HuH-7.5 (cell line): ENCODE data around the gene SND1.

Source experiments
- DNase-seq: peaks from one replicate; pipeline ENCODE4 v3.0.0; 2011; ENCODE audit warnings: low spot score

SND1 gene

DNA sequence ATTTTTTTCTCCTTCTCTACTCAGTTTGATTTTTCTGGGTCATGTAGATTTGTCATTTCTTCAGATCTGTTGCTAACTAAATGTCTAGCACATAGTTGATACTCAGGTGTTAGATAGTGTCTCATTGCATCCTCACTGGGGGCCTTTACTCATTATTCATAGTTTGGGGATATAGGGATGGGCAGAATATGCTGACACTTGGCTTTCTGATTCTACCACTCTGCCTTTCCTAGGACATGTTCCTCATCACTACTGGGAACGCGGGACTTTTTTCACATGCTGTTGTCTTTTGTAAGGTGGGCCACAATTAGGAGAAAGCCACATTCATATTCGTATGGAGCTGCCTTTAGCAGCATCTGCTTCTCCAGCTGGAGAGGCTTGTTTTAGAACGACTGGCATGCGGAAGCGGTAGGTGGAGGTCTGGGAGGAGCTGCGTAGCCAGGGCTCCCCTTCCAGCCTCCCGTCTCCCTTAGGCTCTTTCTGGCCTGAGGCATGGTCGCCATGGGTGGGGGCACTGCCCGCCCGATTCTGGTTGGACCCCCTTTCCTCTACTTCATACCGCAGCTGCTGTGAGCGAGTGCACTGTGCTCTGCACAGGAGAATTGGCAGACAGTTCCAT lies 78.8 kb downstream of the SND1 start:
- no peak for DNase-seq

DNA sequence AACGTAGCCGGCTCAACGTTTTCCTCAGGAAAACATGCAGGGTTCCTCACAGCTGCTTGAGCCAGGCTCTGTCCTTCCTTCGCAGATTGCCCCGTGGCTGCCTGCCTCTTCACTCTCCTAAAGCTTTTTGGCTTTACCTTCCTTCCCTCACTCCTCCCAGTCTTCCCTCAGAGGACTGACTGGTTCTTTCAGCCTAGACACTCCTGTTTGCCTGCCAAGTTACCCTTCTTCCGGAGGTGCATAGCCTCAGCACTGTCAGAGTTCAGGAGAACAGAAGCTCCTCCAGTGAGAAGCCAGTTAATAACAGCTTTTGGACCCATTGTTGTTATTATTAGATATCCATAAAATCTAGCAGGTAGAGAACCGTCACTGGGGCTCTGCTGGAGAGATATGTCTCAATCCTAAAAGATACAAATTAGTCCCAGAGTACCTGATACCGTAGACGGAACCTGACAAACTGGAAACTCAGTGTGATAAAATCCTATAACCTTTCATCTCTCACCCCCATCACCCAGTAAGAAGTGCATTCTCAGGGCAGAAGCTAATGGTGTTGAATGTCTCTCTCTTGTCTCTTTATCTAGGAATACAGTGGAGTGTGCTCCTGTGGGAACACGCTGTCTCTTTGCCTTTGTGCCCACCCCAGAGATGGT lies 79.6 kb downstream of the SND1 start:
- no peak for DNase-seq

DNA sequence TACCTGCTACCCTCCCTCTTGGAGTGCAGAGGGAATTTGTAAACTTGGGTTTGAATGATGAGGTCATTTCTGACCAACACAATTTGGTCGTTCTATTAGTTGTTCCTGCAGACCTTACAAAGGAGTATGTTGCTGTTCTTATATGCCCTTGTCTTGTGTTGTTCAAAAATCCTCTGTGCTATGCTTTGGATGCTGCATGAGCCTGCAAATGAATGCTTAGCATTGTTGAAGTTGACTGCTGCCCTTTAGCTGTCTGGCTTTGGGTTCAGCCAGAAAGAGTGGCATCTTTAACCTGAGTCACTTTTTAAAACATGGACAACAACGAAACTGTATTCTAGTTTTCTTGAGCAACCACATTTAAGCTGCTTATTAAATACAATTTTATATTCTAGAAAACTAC lies 80.3 kb downstream of the SND1 start:
- no peak for DNase-seq

DNA sequence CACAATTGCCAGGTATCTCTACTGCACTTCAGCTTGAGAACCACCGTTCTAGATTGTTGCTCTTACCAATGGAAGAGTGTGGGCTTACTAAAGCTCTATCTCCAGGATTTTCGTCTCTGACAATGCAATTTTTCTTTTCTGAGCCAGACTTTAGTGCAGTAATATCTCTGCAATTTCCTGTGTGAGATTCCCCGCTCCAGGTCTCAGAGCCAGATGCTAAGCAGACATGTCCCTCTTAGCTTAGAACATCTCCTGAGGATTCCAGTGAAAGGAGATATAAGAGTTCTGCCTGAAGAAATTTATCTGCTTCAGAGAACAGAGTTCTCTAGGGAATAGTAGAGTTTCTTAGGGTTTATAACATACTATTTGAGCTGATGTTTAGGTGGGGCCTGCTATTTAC lies 82.0 kb downstream of the SND1 start:
- DNase-seq = no peak

DNA sequence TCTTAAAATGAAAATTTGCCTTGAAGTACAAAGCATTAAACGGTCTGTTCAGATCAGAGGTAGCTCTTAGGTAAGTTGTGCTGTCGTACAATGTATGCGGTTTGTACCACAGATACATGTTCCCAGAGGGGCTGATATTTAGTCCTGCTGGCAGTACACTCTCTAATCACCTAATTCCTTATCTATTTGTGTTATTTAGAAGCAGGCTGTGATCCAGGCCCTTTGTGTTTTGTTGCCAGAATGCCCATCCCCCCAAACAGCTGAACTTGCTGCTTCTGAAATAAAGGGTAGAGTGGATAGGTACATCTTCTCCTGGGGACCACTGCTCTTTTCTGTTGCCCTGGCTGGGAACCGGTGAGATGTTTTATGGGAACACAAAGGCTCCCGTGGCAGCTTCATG lies 84.5 kb downstream of the SND1 start:
- no peak for DNase-seq

DNA sequence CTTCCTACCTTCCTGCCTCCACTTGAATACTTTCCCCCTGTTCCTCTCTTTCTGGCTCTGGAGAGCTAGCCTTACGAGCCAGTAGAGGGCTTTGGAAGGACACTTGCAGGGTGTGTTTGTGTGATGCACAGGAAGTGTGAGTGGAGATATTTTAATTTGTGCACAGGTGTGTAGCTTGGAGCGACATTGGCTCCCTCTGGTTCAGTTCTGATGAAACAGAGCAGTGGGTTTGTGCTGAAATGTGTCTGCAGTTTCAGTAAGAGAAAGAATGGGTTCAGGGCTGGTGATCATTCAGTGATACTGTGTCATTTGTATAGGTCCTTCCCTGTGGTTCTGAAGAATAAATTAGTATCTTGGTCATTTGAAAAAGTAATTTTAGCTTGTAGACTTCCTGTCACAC lies 86.9 kb downstream of the SND1 start:
- DNase-seq = no peak

DNA sequence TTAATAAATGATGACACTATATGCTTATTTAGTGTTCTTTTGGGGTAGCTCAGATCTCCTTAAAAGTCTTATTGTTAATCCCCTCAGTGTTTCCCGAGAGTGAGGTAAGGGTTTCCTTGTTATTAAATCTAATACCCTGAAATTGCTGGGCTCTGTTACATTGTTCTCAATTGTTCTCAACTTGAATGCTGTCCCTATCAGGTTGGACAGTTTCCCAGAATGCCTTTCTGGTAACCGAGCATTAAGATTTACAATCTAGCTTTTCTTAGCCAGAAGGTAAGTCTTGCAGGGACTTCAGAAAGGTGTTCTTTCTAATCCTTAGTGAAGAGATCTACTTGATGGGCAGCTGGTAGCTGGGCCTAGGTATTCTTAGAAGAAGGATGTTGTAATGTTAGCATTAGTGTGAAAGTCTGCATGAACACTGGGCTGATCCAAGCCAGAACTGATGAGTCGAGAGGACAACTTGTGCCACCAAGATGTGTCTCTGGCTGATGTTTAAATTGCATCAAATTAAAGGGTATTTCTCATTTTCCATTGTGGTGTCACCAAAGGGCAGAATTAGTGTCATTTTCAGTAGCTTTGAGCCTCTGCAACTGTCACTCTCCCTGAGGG lies 89.9 kb downstream of the SND1 start:
- no peak for DNase-seq

DNA sequence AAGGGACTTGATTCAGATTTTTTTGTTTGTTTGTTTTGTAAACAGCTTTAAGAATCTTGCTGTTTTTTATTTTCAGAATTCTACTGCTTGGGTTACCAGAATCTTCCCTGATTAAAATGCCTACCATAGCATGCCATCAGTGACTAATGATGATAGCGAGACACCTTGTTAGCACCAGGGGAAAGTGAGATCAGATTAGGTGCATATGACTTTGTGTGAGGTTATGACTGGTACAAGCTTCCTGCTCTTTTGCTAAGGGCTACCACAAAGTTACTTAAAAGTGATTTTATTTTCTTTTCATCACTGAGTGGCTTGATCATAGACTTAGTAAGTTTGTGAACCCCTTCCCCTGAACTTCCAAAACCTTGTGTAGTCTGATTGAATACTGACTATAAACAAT lies 93.5 kb downstream of the SND1 start:
- DNase-seq = no peak

DNA sequence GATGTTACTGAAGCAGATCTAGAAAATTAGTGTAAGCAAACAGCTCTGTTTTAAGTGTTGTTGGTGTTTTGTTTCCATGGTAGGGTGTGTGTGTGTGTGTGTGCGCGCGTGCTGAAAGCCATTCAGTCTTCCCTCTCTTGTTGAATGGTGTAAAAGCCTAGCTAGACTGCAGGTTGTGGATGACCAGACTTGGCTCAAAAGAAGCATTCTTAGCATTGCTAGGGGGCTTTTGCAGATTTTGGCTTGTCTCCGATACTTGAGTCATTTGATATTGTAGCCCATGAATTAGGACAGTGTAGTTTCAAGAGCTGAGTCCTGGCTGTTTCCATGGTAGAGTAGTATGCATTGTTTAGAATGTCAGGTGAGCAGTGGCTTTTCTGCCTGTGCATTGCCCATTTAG lies 99.1 kb downstream of the SND1 start:
- DNase-seq = no peak

DNA sequence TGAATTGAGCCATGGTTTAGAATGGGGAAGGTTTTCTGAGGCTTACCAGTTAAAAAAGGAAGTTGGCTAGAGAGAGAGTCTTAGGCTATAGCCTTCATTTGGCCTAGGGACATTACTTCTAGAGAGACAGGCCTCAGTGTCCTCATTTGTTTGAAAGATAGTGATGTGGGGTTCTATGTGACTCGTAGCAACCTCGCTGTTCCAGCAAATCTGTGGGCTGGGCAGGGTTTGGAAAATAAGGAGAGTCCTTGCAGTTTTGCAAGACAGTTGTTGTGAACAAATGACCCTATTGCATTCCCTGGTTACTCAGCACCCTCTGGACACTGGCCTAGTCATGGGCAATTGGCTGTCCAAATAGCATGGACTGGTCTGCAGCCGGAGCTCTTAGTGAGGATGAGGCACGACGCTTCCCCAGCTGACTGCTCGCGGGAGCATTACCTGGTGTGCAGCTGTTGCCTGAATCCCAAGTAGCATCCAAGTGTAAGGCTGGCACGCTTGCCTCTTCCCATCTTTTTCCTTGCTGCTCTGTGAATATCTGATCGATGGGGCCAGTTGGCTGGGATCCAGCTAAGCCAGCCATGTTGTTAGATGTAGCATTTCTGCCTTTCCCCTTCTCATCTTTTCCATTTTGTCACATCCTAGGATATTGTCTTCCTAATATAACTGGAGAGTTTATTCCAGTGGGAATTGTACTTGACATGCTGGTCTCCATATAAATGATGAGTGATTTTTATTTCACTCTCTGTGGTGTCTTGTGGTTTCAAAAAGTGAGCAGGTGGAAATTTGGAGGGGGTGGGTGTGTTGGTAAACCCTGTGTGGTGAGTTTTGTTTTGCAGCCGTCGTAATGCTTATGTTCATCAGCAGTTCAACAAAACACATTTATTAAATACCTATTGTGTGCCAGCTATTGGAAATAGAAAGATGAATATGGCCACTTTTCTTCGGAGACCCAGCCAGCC lies 99.8 kb downstream of the SND1 start:
- no peak for DNase-seq

DNA sequence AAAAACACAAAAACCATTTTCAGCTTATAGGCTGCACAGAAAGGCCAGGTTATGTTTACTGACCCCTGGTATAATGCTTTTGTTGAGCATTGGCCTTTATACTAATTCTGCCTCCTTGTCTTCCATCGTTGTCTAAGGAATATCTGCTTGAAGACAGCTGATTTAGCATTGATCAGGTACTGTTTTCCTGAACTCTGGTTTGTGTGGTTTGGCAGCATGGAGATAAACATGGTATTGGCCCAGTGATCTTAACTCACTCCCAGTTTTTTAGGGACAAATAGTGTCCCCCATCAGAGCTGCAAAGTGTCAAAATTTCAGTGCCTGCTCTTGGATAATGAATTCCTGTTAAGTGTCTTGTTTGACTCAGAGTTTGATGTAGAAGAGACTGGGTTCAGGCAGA lies 100.8 kb downstream of the SND1 start:
- no peak for DNase-seq

DNA sequence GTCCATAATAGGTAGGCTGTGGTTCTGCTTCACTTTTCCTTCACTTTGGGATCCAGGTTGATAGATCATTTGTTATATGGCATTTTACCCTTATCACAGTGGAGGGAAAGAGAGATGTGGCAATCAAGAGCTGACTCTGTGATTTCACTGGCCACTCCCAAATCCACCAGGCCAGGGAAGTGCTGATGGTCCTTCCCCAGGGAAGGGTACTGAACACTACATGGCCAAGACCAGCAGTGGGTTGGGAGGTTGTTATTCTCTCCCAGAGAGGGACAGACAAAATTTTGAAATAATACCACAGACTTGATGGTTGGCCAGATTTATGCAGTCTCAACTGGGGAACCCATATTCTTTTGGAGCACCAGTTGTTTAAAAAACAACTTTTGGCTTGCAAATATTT lies 102.5 kb downstream of the SND1 start:
- no peak for DNase-seq

DNA sequence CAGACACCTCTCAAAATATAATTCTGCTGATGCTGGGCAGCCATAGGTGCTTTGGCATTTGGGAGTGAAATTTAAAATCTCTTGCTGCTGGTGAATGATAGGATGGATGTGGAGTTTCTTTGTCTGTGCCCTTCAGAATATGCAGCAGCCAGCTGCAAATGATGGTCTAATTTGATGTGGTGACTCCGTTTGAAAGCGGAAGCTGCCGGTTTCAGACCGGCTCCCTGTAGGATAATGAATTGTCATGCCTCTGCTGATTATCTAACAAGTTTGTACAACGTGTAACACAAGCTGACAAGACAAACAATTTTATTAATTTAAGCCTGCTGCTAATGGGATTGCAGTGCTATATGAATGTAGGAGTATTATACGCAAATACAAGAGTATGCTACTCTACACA lies 103.5 kb downstream of the SND1 start:
- DNase-seq = no peak

DNA sequence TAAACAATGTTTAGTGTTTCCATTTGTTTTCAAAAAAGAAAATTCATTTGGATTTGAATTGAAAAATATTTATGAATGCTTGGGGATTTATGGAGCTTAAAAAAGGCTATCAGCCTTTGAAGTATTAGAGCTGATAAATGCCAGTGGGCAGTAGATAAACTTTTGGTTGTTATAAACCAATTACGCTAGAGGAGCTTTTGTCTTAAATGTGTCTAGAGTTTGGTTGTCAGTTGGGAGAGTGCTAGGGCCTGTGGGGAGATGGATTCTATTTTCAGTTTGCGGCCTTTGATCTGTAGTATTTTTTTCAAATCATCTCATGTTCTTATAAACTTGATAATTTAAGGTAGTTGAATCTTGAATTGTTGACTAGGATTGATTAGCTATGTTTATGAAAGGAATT lies 104.0 kb downstream of the SND1 start:
- DNase-seq = no peak

DNA sequence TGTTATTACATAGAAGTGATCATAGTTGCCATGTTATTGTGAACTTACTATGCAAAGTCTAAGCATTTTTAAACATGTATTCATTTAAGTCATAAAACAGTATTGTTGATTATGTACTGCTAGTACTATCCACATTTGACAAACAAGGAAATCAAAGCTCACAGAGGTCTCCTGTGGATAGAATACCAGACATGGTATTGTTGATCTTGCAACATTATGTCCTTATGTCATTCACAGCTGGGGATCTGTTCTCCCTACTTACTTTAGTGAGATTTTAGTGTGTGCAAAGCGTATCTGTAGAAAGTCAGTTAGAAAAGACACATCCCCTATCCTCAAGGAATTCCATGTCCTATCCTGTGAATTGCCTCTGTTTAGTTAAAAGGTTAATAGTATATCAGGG lies 106.1 kb downstream of the SND1 start:
- DNase-seq = no peak

DNA sequence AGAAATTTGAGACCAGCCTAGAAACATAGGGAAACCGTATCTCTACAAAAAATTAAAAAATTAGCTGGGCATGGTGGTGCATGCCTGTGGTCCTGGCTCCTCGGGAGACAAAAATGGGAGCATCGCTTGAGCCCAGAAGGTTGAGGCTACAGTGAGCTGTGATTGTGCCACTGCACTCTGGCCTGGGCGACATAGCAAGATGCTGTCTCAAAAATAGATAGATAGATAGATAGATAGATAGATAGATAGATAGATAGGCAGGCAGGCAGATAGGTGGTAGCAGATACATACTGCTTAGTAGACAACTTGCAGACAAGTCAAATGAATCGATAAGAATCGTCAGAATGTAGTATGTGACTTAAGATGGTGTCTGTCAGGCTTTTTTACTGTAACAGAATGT lies 106.9 kb downstream of the SND1 start:
- DNase-seq = no peak

DNA sequence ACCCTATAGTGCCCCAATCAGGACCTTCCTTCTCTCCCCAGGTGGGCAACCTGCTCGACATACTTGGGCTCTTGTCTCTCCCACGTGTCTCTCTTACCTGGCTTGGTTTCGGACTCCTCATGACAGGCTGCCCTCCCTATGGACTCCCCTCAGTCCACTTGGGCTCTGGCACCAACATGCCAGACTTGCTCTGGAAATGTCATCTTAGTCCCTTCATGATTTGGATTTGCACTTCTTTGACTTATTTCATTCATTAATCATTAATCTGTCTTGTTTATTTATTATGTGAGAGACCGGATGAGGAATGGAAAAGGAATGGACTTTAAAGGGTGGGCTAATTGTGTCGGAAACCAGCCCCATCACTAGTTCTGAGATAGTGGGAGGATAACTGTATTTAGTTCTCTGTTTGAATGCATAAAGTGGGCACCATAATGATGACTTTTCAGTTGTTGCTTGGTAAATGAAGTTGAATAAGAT lies 108.0 kb downstream of the SND1 start:
- DNase-seq = no peak

DNA sequence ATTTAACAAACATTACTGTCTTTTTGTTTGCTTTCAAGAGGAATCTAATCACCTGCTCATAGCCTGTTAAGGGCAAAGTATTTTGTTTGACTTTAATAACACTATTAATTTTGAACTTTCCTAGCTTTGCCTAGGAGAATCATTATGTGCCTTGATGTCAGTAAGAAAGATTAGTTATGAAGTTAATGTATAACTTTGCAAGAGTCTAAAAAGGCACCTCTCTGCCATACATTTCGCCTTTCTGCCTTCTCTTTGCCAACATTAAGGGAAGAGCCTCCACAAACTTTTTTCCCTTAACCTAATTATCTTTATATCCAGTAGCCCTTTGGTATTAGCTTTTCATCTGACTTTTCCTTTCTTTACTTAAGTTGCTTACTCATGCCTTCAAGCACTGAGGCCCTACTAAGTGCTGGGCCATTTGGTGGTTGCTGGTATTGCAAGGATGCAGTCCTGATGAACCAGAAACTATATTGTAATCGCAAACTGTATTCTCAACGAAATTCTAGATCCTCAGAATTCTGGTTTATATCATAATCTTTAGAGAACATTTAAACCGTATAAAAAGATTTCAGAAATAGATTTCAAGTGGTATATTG lies 108.5 kb downstream of the SND1 start:
- DNase-seq = no peak

DNA sequence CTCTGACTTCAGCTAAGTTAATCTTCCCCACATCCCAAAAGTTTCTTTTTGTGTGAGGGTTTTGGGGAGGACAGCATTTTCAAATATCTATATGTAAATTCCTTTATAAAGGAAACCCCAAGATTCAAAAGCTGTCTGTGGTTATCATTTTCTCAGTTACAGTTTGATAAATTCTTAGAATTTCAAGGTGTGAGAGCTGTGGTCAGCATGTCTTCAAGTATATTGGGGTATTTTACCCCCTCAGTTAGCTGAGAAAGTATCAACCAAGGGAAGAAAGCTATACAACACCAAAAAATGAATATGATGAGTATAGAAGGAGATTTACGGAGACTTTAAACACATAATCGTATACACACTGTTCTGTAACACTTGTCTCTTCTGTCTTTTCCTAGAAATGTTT lies 109.2 kb downstream of the SND1 start:
- DNase-seq = no peak

DNA sequence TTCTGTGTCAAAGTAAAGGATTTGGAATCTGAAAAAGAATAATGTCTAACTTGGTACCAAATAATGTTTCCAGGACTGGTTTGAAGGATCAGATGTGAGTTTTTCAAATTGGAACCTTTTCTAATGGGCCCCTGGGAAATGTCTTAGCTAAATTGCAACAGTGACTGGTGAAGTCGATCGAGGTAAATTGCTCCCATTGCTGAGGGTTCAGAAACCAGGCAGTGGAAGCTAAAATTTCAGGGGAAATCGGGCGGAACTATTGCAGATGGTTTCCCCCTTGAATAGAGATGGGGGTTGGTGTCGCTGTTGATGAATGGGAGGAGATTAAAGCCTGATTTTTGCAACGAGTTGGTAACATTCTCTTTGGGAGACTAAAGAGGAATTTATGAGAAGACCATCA lies 112.7 kb downstream of the SND1 start:
- DNase-seq = no peak

DNA sequence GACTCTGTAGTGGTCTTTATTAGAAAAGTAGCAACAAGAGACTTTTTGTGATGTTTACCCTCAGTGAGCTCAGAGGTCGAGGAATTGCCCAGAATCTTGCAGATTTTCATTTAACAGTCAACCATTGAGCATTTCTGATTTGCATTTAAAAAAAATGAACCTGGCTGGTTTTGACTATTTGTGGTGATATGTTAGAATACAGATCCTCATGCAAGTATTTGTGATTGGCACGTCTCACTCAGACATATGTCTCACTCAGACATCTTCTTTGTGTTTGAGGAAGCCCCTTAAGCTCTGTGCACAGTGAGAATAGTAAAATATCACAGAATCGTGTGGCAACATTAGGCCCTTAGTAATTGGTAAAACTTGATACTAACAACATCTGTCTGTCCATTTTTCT lies 113.2 kb downstream of the SND1 start:
- no peak for DNase-seq

DNA sequence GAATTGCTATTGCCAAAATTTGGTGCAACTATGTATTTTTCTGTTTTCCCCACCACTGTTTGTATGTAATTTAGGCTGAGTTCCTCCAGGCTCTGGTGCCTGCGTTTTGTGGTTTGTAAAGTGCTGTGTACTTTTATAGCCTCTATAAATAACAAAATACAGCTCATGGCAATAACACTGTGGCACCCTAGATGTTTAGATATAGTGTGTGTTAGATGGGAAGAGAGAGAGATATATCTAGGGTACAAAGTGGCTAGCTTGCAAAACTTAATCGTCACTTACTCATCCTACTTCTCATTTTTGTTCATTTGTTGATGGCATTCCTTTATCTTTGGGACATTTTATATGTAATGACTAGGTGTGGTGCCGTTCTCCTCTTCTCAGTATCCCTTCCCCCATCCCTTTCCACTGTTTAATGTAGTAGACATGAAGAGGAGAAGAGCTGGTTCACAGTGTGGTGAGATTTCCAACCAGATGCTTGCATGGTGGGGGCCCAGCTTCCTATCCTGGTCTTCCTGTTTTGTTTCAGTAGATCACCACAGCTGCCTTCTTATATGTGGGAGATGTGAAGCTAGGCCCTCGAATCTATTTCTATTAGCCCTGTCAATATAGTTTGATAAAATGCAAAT lies 115.0 kb downstream of the SND1 start:
- DNase-seq = no peak
